ENCODE measurements around the gene SPDYE17.
"Not testable (repeated sequence)": the region's sequence is repeated elsewhere in the genome, so short reads cannot be mapped to it uniquely, and the experiment has no call there.

Gene SPDYE17

GRCh38 chr7:76992871-76993270, 39.3 kb downstream of the SPDYE17 start:
- not testable (repeated sequence) for H3K27me3 ChIP-seq (ENCODE audit: low read depth, low read length); H3K36me3 ChIP-seq (replicated peaks; ENCODE audit: low read depth, low read length); H3K4me2 ChIP-seq (ENCODE audit: low read length); H3K79me2 ChIP-seq (ENCODE audit: low read length); H3K9me3 ChIP-seq (ENCODE audit: insufficient read depth, low read length); H3K27ac ChIP-seq (ENCODE audit: low read length); H3K9ac ChIP-seq (ENCODE audit: low read length); H3K4me3 ChIP-seq (ENCODE audit: low read length); H3K4me1 ChIP-seq (ENCODE audit: low read length); H2AFZ ChIP-seq (ENCODE audit: low read depth, low read length); H4K20me1 ChIP-seq (ENCODE audit: insufficient read depth, low read length)

DNA sequence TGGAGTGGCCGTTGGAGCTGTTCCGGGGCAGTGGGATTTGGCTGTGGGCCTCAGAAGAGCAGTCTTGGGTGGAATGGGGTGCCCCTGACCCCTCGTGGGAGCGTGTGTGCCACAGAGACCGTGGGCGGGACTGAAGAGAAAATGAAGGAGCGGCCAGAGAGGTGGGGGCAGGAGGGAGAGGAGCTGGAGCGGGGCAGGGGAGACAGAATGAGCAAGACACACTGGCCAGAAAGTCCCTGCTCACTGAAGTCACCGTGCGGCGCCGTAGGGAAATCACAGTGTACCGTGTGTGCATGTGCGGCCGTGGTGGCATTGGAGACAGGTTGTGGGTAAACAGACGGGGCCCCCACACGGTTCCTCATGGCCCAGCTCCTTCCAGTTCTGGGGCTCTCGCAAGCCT, 40.0 kb downstream of the SPDYE17 start:
- not testable (repeated sequence) for H4K20me1 ChIP-seq (ENCODE audit: insufficient read depth, low read length); H3K4me2 ChIP-seq (ENCODE audit: low read length); H3K27me3 ChIP-seq (ENCODE audit: low read depth, low read length); H3K4me3 ChIP-seq (ENCODE audit: low read length); H2AFZ ChIP-seq (ENCODE audit: low read depth, low read length); H3K9me3 ChIP-seq (ENCODE audit: insufficient read depth, low read length); H3K27ac ChIP-seq (ENCODE audit: low read length); H3K79me2 ChIP-seq (ENCODE audit: low read length); H3K4me1 ChIP-seq (ENCODE audit: low read length); H3K36me3 ChIP-seq (replicated peaks; ENCODE audit: low read depth, low read length); H3K9ac ChIP-seq (ENCODE audit: low read length)

DNA sequence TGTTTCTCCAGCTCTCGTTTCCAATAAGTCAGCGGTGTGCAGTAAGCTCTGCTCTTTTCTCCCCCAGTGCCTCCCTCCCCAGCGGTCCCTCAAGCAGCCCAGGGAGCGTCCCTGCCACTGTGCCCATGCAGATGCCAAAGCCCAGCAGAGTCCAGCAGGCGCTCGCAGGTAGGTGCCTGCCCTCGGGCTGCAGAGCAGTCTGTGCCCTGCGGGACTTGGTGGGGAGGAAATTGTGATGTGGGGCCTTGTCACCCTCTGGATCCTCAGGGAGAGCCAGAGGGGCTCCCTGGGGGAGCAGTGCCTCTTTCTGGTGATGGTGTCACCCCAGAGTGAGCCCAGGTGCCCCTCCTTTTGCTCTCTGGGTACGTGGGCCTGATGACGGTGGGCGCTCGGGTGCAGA, 42.0 kb downstream of the SPDYE17 start:
- not testable (repeated sequence) for H3K9me3 ChIP-seq (ENCODE audit: insufficient read depth, low read length); H3K27me3 ChIP-seq (ENCODE audit: low read depth, low read length); H4K20me1 ChIP-seq (ENCODE audit: insufficient read depth, low read length); H3K27ac ChIP-seq (ENCODE audit: low read length); H2AFZ ChIP-seq (ENCODE audit: low read depth, low read length); H3K4me2 ChIP-seq (ENCODE audit: low read length); H3K9ac ChIP-seq (ENCODE audit: low read length); H3K4me3 ChIP-seq (ENCODE audit: low read length); H3K79me2 ChIP-seq (ENCODE audit: low read length); H3K36me3 ChIP-seq (replicated peaks; ENCODE audit: low read depth, low read length); H3K4me1 ChIP-seq (ENCODE audit: low read length)

GRCh38 chr7:76985924-76986717, 46.0 kb downstream of the SPDYE17 start:
- H3K9me3 ChIP-seq (ENCODE audit: insufficient read depth, low read length); H4K20me1 ChIP-seq (ENCODE audit: insufficient read depth, low read length); H3K4me1 ChIP-seq (ENCODE audit: low read length); H3K4me2 ChIP-seq (ENCODE audit: low read length); H2AFZ ChIP-seq (ENCODE audit: low read depth, low read length); H3K27me3 ChIP-seq (ENCODE audit: low read depth, low read length); H3K36me3 ChIP-seq (replicated peaks; ENCODE audit: low read depth, low read length); H3K9ac ChIP-seq (ENCODE audit: low read length); H3K4me3 ChIP-seq (ENCODE audit: low read length); H3K27ac ChIP-seq (ENCODE audit: low read length); H3K79me2 ChIP-seq (ENCODE audit: low read length): not testable (repeated sequence)

GRCh38 chr7:76984784-76985136, 47.4 kb downstream of the SPDYE17 start:
- not testable (repeated sequence) for H3K9ac ChIP-seq (ENCODE audit: low read length); H3K4me1 ChIP-seq (ENCODE audit: low read length); H3K27me3 ChIP-seq (ENCODE audit: low read depth, low read length); H3K4me2 ChIP-seq (ENCODE audit: low read length); H3K4me3 ChIP-seq (ENCODE audit: low read length); H3K27ac ChIP-seq (ENCODE audit: low read length); H3K9me3 ChIP-seq (ENCODE audit: insufficient read depth, low read length); H2AFZ ChIP-seq (ENCODE audit: low read depth, low read length); H4K20me1 ChIP-seq (ENCODE audit: insufficient read depth, low read length); H3K36me3 ChIP-seq (replicated peaks; ENCODE audit: low read depth, low read length); H3K79me2 ChIP-seq (ENCODE audit: low read length)

GRCh38 chr7:76983937-76984783, 48.0 kb downstream of the SPDYE17 start:
- H3K4me2 ChIP-seq (ENCODE audit: low read length); H3K4me3 ChIP-seq (ENCODE audit: low read length); H3K9ac ChIP-seq (ENCODE audit: low read length); H4K20me1 ChIP-seq (ENCODE audit: insufficient read depth, low read length); H3K36me3 ChIP-seq (replicated peaks; ENCODE audit: low read depth, low read length); H2AFZ ChIP-seq (ENCODE audit: low read depth, low read length); H3K79me2 ChIP-seq (ENCODE audit: low read length); H3K4me1 ChIP-seq (ENCODE audit: low read length); H3K27ac ChIP-seq (ENCODE audit: low read length); H3K9me3 ChIP-seq (ENCODE audit: insufficient read depth, low read length); H3K27me3 ChIP-seq (ENCODE audit: low read depth, low read length): not testable (repeated sequence)

GRCh38 chr7:76983333-76983732, 48.8 kb downstream of the SPDYE17 start:
- H3K4me1 ChIP-seq (ENCODE audit: low read length); H3K27me3 ChIP-seq (ENCODE audit: low read depth, low read length); H3K79me2 ChIP-seq (ENCODE audit: low read length); H2AFZ ChIP-seq (ENCODE audit: low read depth, low read length); H3K9ac ChIP-seq (ENCODE audit: low read length); H3K9me3 ChIP-seq (ENCODE audit: insufficient read depth, low read length); H3K27ac ChIP-seq (ENCODE audit: low read length); H3K4me2 ChIP-seq (ENCODE audit: low read length); H3K36me3 ChIP-seq (replicated peaks; ENCODE audit: low read depth, low read length); H3K4me3 ChIP-seq (ENCODE audit: low read length); H4K20me1 ChIP-seq (ENCODE audit: insufficient read depth, low read length): not testable (repeated sequence)

DNA sequence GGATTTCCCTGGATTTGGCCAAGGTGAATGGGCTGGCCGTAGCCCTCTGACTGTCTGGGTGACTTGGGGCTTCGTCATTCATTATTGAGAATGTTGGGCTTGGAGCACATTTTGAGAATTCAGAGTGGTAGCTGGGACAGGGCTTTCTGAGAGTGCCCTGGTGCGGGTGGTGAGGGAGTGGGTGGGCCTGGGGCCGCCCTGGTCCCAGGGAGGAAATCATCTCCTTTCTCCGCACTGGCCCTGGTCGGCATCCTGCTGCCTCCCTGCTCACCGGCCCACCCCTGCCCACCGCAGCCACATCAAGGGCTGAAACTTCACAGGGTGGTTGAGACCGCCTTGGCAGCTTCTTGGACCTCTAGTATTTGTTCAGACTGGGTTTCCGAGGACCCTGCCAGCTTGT, 49.7 kb downstream of the SPDYE17 start:
- not testable (repeated sequence) for H3K4me2 ChIP-seq (ENCODE audit: low read length); H3K27me3 ChIP-seq (ENCODE audit: low read depth, low read length); H3K4me1 ChIP-seq (ENCODE audit: low read length); H2AFZ ChIP-seq (ENCODE audit: low read depth, low read length); H3K4me3 ChIP-seq (ENCODE audit: low read length); H3K9ac ChIP-seq (ENCODE audit: low read length); H4K20me1 ChIP-seq (ENCODE audit: insufficient read depth, low read length); H3K27ac ChIP-seq (ENCODE audit: low read length); H3K79me2 ChIP-seq (ENCODE audit: low read length); H3K9me3 ChIP-seq (ENCODE audit: insufficient read depth, low read length); H3K36me3 ChIP-seq (replicated peaks; ENCODE audit: low read depth, low read length)

- not testable (repeated sequence) for H3K4me3 ChIP-seq (ENCODE audit: low read length); H3K9ac ChIP-seq (ENCODE audit: low read length); H3K36me3 ChIP-seq (replicated peaks; ENCODE audit: low read depth, low read length)
Observed at GRCh38 chr7:76981187-76981970, 50.8 kb downstream of the SPDYE17 start.

More at GRCh38 chr7:76981187-76981970, 50.8 kb downstream of the SPDYE17 start:
- not testable (repeated sequence) for H3K27ac ChIP-seq (ENCODE audit: low read length); H3K79me2 ChIP-seq (ENCODE audit: low read length); H3K27me3 ChIP-seq (ENCODE audit: low read depth, low read length); H3K4me1 ChIP-seq (ENCODE audit: low read length); H3K4me2 ChIP-seq (ENCODE audit: low read length); H2AFZ ChIP-seq (ENCODE audit: low read depth, low read length); H3K9me3 ChIP-seq (ENCODE audit: insufficient read depth, low read length); H4K20me1 ChIP-seq (ENCODE audit: insufficient read depth, low read length)
